ENCODE results near the gene CCDC87.
"Not testable (repeated sequence)": the region's sequence is repeated elsewhere in the genome, so short reads cannot be mapped to it uniquely, and the experiment has no call there.

CCDC87 gene

DNA sequence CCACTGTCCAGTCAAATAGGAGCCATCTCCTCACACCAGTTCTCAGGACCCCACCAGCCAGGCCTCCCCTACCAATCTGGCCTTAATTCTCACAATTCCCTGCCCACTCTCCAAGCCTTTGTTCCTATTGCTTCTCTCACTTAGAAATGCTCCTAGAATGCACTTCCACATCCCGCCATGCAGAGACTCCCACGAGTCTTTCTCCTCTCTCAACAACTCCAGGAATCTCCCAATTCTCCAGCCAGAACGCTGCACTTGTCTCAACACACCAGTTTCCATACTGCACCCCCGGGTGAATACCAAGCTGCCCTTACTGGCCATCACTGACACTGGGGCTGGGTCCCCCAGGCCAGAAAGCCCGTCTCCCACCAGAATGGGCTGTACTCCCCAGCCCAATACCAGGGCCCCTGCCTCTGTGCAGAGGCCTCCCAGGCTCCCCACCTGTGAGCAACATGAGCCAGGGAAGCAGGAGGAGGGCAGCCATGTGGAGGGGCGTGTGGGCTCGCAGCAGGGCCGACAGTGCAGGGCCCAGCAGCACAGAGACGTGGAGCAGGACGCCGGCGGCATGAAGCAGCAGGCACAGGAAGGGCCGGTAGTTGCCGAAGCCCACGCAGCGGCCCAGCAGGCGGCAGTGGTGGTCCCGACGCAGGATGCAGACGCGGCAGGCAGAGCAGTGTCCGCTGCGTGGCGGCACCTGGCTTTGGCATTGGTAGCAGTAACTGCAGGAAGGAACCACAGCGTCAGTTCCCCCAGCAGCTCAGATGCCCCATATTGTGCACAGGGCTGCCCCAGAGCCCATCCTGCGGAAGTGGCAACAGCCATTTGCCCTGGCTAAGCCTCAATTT is 49.4 kb downstream of the CCDC87 start:
- TF ChIP-seq, protein P1, sequence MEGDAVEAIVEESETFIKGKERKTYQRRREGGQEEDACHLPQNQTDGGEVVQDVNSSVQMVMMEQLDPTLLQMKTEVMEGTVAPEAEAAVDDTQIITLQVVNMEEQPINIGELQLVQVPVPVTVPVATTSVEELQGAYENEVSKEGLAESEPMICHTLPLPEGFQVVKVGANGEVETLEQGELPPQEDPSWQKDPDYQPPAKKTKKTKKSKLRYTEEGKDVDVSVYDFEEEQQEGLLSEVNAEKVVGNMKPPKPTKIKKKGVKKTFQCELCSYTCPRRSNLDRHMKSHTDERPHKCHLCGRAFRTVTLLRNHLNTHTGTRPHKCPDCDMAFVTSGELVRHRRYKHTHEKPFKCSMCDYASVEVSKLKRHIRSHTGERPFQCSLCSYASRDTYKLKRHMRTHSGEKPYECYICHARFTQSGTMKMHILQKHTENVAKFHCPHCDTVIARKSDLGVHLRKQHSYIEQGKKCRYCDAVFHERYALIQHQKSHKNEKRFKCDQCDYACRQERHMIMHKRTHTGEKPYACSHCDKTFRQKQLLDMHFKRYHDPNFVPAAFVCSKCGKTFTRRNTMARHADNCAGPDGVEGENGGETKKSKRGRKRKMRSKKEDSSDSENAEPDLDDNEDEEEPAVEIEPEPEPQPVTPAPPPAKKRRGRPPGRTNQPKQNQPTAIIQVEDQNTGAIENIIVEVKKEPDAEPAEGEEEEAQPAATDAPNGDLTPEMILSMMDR (IDR thresholded peaks at IDR 0.05): no peak
- peak overlapping the region in 1 of 2 experiments; percentile 30 for H3K4me3 ChIP-seq (ENCODE audit: low read depth in 1 of 2, low read length in 1 of 2)
- H3K9me3 ChIP-seq: no peaks in the 10 kb centered on the region
- peak overlapping the region; percentile 46 for H3K27ac ChIP-seq
- H3K4me1 ChIP-seq (ENCODE audit: control insufficient read depth in 1 of 2, insufficient read depth in 1 of 2, low read depth in 1 of 2, low read length in 1 of 2): peaks cover 30 to 35% of the 10 kb centered on the region in 2 experiments
- peaks cover 23% of the 10 kb centered on the region for H3K27me3 ChIP-seq
- H3K36me3 ChIP-seq: peaks cover 16% of the 10 kb centered on the region

DNA sequence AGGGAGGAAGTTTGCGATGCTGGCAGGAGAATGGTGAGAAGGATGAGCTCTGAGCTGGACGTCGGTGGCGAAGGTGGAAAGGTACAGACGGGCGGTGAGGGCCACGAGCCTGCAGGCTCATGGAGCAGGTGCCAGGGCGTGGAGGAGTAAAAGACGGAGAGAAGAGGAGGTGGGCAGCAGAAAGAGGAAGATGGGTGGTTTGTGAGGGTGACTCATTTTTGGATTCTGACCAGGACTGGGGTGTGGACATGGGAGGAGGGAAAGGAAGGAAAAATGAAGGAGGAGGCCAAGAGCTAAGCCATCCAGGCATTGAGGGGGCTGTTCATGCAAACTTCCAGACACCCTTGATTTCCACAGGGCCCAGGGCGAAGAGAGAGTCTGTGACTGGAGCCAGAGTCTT is 50.5 kb downstream of the CCDC87 start:
- Histone ChIP-seq H3K27me3 (peaks cover 12% of the 10 kb centered on the region), H3K4me1 (ENCODE audit: control insufficient read depth in 1 of 2, insufficient read depth in 1 of 2, low read depth in 1 of 2, low read length in 1 of 2) (peaks cover 30 to 35% of the 10 kb centered on the region in 2 experiments), H3K9me3 (no peaks in the 10 kb centered on the region), H3K36me3 (peaks cover 20% of the 10 kb centered on the region), H3K27ac (no peak overlapping the region), H3K4me3 (ENCODE audit: low read depth in 1 of 2, low read length in 1 of 2) (no peak overlapping the region)
- TF ChIP-seq, protein P1 (IDR thresholded peaks at IDR 0.05): no peak

DNA sequence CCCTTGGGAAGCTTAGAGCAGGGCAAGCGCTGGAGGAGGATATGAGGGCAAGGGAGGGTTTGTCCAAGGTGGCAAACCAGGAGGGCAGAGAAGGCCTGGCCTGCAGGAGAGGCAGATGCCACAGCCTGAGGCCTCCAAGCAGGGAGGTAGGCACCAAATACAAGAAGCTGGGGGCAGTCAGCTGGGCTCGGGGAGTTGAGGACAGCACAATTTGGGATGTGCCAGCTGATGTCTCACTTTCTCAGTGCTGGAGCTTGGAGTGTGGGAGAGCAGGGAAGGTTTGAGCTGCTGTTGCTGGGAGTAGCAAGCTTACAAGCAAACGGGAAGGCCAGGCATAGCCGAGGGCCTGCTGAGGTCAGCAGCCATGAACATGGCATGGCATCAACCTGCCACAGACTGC is 51.0 kb downstream of the CCDC87 start:
- Histone ChIP-seq H3K36me3 (peaks cover 25% of the 10 kb centered on the region), H3K27me3 (peaks cover 7% of the 10 kb centered on the region), H3K4me1 (ENCODE audit: control insufficient read depth in 1 of 2, insufficient read depth in 1 of 2, low read depth in 1 of 2, low read length in 1 of 2) (peaks cover 30 to 35% of the 10 kb centered on the region in 2 experiments), H3K27ac (no peak overlapping the region), H3K9me3 (no peaks in the 10 kb centered on the region), H3K4me3 (ENCODE audit: low read depth in 1 of 2, low read length in 1 of 2) (no peak overlapping the region)
- TF ChIP-seq, protein P1 (IDR thresholded peaks at IDR 0.05): no peak

DNA sequence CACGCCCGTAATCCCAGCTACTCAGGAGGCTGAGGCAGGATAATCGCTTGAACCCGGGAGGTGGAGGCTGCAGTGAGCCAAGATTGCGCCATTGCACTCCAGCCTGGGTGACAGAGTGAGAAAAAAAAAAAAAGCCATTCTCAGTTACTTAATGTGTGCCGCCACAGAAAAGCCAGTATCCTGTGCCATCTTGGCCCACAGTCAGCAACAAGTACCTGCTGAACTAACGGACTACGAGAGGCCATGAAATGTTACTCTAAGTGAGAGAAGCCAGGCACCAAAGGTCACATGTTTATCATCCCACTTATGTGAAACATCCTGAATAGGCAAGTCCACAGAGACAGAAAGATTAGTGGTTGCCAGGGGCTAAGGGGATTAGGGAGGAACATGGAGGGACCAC is 52.3 kb downstream of the CCDC87 start:
- peaks cover 36% of the 10 kb centered on the region for H3K36me3 ChIP-seq
- H3K27me3 ChIP-seq; H3K4me3 ChIP-seq (ENCODE audit: low read depth in 1 of 2, low read length in 1 of 2); H3K27ac ChIP-seq; H3K9me3 ChIP-seq: not testable (repeated sequence)
- peaks cover 23 to 24% of the 10 kb centered on the region in 2 experiments for H3K4me1 ChIP-seq (ENCODE audit: control insufficient read depth in 1 of 2, insufficient read depth in 1 of 2, low read depth in 1 of 2, low read length in 1 of 2)
